ENCODE data around the gene FYB2. TPM values are rescaled to one million over a fixed set of nuclear protein-coding genes. Genes with fewer than 3 reads are reported as not detected.

The FYB2 gene
- total RNA-seq, 1 experiment from 2014 or later: not detected

- H2AFZ ChIP-seq (ENCODE audit: low read depth, low read length, poor library complexity, severe bottlenecking): no peak overlapping the region
- H3K4me3 ChIP-seq (replicated peaks in 1 of 2; ENCODE audit: low read depth in 1 of 2, low read length in 2 of 2): no peak overlapping the region
- POLR2A ChIA-PET: no interaction called here
- no peak overlapping the region for H3K27ac ChIP-seq (ENCODE audit: low read depth, low read length)
- H3K79me2 ChIP-seq (ENCODE audit: insufficient read depth, low read length): no peaks in the 10 kb centered on the region
- TF ChIP-seq CEBPB (IDR thresholded peaks at IDR 0.05; ENCODE audit: low read depth) (no peak), POLR2A (IDR thresholded peaks at IDR 0.05; ENCODE audit: borderline replicate concordance, extremely low read depth, insufficient read depth, insufficient read length) (no peak), CTCF (IDR thresholded peaks at IDR 0.05 in 2 of 3, conservative IDR thresholded peaks at IDR 0.05 in 1 of 3; ENCODE audit: borderline replicate concordance in 1 of 3, insufficient read depth in 1 of 3, low read depth in 2 of 3, low read length in 2 of 3) (no peak), EZH2phosphoT487 (IDR thresholded peaks at IDR 0.05; ENCODE audit: borderline replicate concordance) (no peak), EGR1 (IDR thresholded peaks at IDR 0.05; ENCODE audit: low read depth) (no peak), SIN3A (IDR thresholded peaks at IDR 0.05; ENCODE audit: low read depth) (no peak), SRF (IDR thresholded peaks at IDR 0.05; ENCODE audit: low read depth) (no peak), ZNF274 (IDR thresholded peaks at IDR 0.05; ENCODE audit: low read depth, low read length) (no peak), POLR2AphosphoS5 (IDR thresholded peaks at IDR 0.05; ENCODE audit: low read depth, low read length) (no peak), MAX (IDR thresholded peaks at IDR 0.05) (no peak), EZH2 (IDR thresholded peaks at IDR 0.05) (no peak), JUND (IDR thresholded peaks at IDR 0.05) (no peak), ZBTB33 (IDR thresholded peaks at IDR 0.05; ENCODE audit: extremely low read depth, insufficient replicate concordance, low read length) (no peak), ZFX (IDR thresholded peaks at IDR 0.05) (no peak)
- no peaks in the 10 kb centered on the region for H3K36me3 ChIP-seq (ENCODE audit: control insufficient read depth in 1 of 2, insufficient read depth in 2 of 2, low read length in 2 of 2)
- no peak overlapping the region for H3K4me2 ChIP-seq (ENCODE audit: low read length)
- ATAC-seq (no peak), DNase-seq (ENCODE audit: low read depth, low spot score) (no peak)
- intact Hi-C loops (cut with micrococcal nuclease): no loop called here
- no peaks in the 10 kb centered on the region for H3K9me2 ChIP-seq (ENCODE audit: insufficient read depth)
- H3K9ac ChIP-seq (ENCODE audit: low read length): no peak overlapping the region
- H3K4me1 ChIP-seq (ENCODE audit: control insufficient read depth in 1 of 2, insufficient read depth in 2 of 2, low read length in 2 of 2): peaks cover 14 to 18% of the 10 kb centered on the region in 2 experiments
- BruUV-seq (replicated peaks): no TSS peak
- CTCF ChIA-PET: no interaction called here
- no peaks in the 10 kb centered on the region for H3K9me3 ChIP-seq (ENCODE audit: control insufficient read depth in 1 of 2, insufficient read depth in 1 of 2, low read depth in 1 of 2, low read length in 2 of 2)
- H4K20me1 ChIP-seq (ENCODE audit: insufficient read depth): no peaks in the 10 kb centered on the region
- H3K27me3 ChIP-seq (ENCODE audit: insufficient read depth, low read length): peaks cover 57% of the 10 kb centered on the region
- RAD21 ChIA-PET (ENCODE audit: low non-redundant PET in 1 of 2, low total read pairs in 2 of 2, uncharacterized antibody in 2 of 2, unreplicated experiment in 2 of 2): no interaction called here
These were observed 133.0 kb downstream of the FYB2 start for GRCh38 chr1:56686169-56686568.
